ENCODE results near the gene TEAD2. TPM values are rescaled to one million over a fixed set of nuclear protein-coding genes. Genes with fewer than 3 reads are reported as not detected.

The TEAD2 gene
- total and polyA plus RNA-seq, 4 donors: 17.7 to 48.8 (median 42.3) TPM

- DNase-seq (peak; percentile 33 to 46), ATAC-seq (ENCODE audit: low FRiP score) (no peak)
- peaks cover 0 to 1% of the 10 kb centered on the region in 2 donors for H3K36me3 ChIP-seq (ENCODE audit: control insufficient read depth in 1 of 2, insufficient read depth in 2 of 2, low read length in 1 of 2)
- no peaks in the 10 kb centered on the region for H3K9me3 ChIP-seq (ENCODE audit: control insufficient read depth, low read length)
- H3K4me3 ChIP-seq (ENCODE audit: low read length in 2 of 2): no peak overlapping the region
- H3K4me1 ChIP-seq (ENCODE audit: control insufficient read depth in 1 of 2, insufficient read depth in 2 of 2, low read length in 2 of 2): no peaks in the 10 kb centered on the region
- H3K27me3 ChIP-seq (ENCODE audit: control insufficient read depth in 1 of 2, insufficient read depth in 2 of 2, low read length in 1 of 2): no peaks in the 10 kb centered on the region
- H3K27ac ChIP-seq (ENCODE audit: low read depth in 1 of 2, low read length in 2 of 2): no peak overlapping the region
- intact Hi-C loops (cut with DNase I): no loop called here
- 78 to 86% methylated on average over 11 of the region's 11 CpGs for WGBS, 2 donors
Observed at GRCh38 chr19:49344505-49345423, 17.5 kb downstream of the TEAD2 start.

GRCh38 chr19:49343123-49343522 is 19.1 kb downstream of the TEAD2 start:
- H3K4me1 ChIP-seq (ENCODE audit: control insufficient read depth in 1 of 2, insufficient read depth in 2 of 2, low read length in 2 of 2): no peaks in the 10 kb centered on the region
- no peak for ATAC-seq (ENCODE audit: low FRiP score)
- no peak overlapping the region for H3K4me3 ChIP-seq (ENCODE audit: low read length in 2 of 2)
- H3K27me3 ChIP-seq (ENCODE audit: control insufficient read depth in 1 of 2, insufficient read depth in 2 of 2, low read length in 1 of 2): no peaks in the 10 kb centered on the region
- peaks cover 0 to 1% of the 10 kb centered on the region in 2 donors for H3K36me3 ChIP-seq (ENCODE audit: control insufficient read depth in 1 of 2, insufficient read depth in 2 of 2, low read length in 1 of 2)
- 95 to 99% methylated on average over 6 to 7 of the region's 7 CpGs for WGBS, 2 donors
- intact Hi-C loops (cut with DNase I): no loop called here
- no peaks in the 10 kb centered on the region for H3K9me3 ChIP-seq (ENCODE audit: control insufficient read depth, low read length)
- H3K27ac ChIP-seq (ENCODE audit: low read depth in 1 of 2, low read length in 2 of 2): no peak overlapping the region
- peak; percentile 38 to 49 for DNase-seq

- 90 to 92% methylated on average over 11 of the region's 11 CpGs for WGBS, 2 donors
- ATAC-seq (ENCODE audit: low FRiP score): no peak
- H3K4me3 ChIP-seq (ENCODE audit: low read length in 2 of 2): no peak overlapping the region
- intact Hi-C loops (cut with DNase I): no loop called here
- H3K27me3 ChIP-seq (ENCODE audit: control insufficient read depth in 1 of 2, insufficient read depth in 2 of 2, low read length in 1 of 2): no peaks in the 10 kb centered on the region
- H3K4me1 ChIP-seq (ENCODE audit: control insufficient read depth in 1 of 2, insufficient read depth in 2 of 2, low read length in 2 of 2): no peaks in the 10 kb centered on the region
- peaks cover 0 to 1% of the 10 kb centered on the region in 2 donors for H3K36me3 ChIP-seq (ENCODE audit: control insufficient read depth in 1 of 2, insufficient read depth in 2 of 2, low read length in 1 of 2)
- DNase-seq: peak; percentile 29 to 73
- no peaks in the 10 kb centered on the region for H3K9me3 ChIP-seq (ENCODE audit: control insufficient read depth, low read length)
- no peak overlapping the region for H3K27ac ChIP-seq (ENCODE audit: low read depth in 1 of 2, low read length in 2 of 2)
Observed at GRCh38 chr19:49342291-49342721, 19.9 kb downstream of the TEAD2 start.

- H3K27ac ChIP-seq (ENCODE audit: low read depth in 1 of 2, low read length in 2 of 2): peak overlapping the region in 1 of 2 donors; percentile 5
- ATAC-seq (ENCODE audit: low FRiP score): no peak
- H3K4me3 ChIP-seq (ENCODE audit: low read length in 2 of 2): no peak overlapping the region
- H3K27me3 ChIP-seq (ENCODE audit: control insufficient read depth in 1 of 2, insufficient read depth in 2 of 2, low read length in 1 of 2): no peaks in the 10 kb centered on the region
- intact Hi-C loops (cut with DNase I): no loop called here
- DNase-seq: peak; percentile 41 to 53
- H3K9me3 ChIP-seq (ENCODE audit: control insufficient read depth, low read length): no peaks in the 10 kb centered on the region
- WGBS, 2 donors: 95% methylated on average over 11 of the region's 11 CpGs
- H3K36me3 ChIP-seq (ENCODE audit: control insufficient read depth in 1 of 2, insufficient read depth in 2 of 2, low read length in 1 of 2): no peaks in the 10 kb centered on the region
- H3K4me1 ChIP-seq (ENCODE audit: control insufficient read depth in 1 of 2, insufficient read depth in 2 of 2, low read length in 2 of 2): no peaks in the 10 kb centered on the region
Observed at GRCh38 chr19:49340865-49341718, 21.1 kb downstream of the TEAD2 start.

- intact Hi-C loops (cut with DNase I): no loop called here
- H3K9me3 ChIP-seq (ENCODE audit: control insufficient read depth, low read length): no peaks in the 10 kb centered on the region
Observed at GRCh38 chr19:49340069-49340864, 21.9 kb downstream of the TEAD2 start.

GRCh38 chr19:49339301-49340068 is 22.7 kb downstream of the TEAD2 start:
- ATAC-seq (ENCODE audit: low FRiP score) (peak; percentile 95), DNase-seq (peak; percentile 91 to 93)
- WGBS, 2 donors: 4 to 6% methylated on average over 46 to 47 of the region's 47 CpGs
- Histone ChIP-seq H3K9me3 (ENCODE audit: control insufficient read depth, low read length) (no peaks in the 10 kb centered on the region), H3K27ac (ENCODE audit: low read depth in 1 of 2, low read length in 2 of 2) (peak overlapping the region in 1 of 2 donors; percentile 69), H3K4me3 (ENCODE audit: low read length in 2 of 2) (peak overlapping the region; percentile 22), H3K4me1 (ENCODE audit: control insufficient read depth in 1 of 2, insufficient read depth in 2 of 2, low read length in 2 of 2) (no peaks in the 10 kb centered on the region), H3K27me3 (ENCODE audit: control insufficient read depth in 1 of 2, insufficient read depth in 2 of 2, low read length in 1 of 2) (no peaks in the 10 kb centered on the region), H3K36me3 (ENCODE audit: control insufficient read depth in 1 of 2, insufficient read depth in 2 of 2, low read length in 1 of 2) (no peaks in the 10 kb centered on the region)
- intact Hi-C loops (cut with DNase I): no loop called here

More at GRCh38 chr19:49340069-49340864, 21.9 kb downstream of the TEAD2 start:
- Histone ChIP-seq H3K27me3 (ENCODE audit: control insufficient read depth in 1 of 2, insufficient read depth in 2 of 2, low read length in 1 of 2) (no peaks in the 10 kb centered on the region), H3K36me3 (ENCODE audit: control insufficient read depth in 1 of 2, insufficient read depth in 2 of 2, low read length in 1 of 2) (no peaks in the 10 kb centered on the region), H3K4me3 (ENCODE audit: low read length in 2 of 2) (peak overlapping the region; percentile 22), H3K4me1 (ENCODE audit: control insufficient read depth in 1 of 2, insufficient read depth in 2 of 2, low read length in 2 of 2) (no peaks in the 10 kb centered on the region), H3K27ac (ENCODE audit: low read depth in 1 of 2, low read length in 2 of 2) (peak overlapping the region in 1 of 2 donors; percentile 69)
- WGBS, 2 donors: 9 to 11% methylated on average over 36 of the region's 36 CpGs
- DNase-seq (peak; percentile 81 to 91), ATAC-seq (ENCODE audit: low FRiP score) (peak; percentile 77)

- no peaks in the 10 kb centered on the region for H3K9me3 ChIP-seq (ENCODE audit: control insufficient read depth, low read length)
- H3K36me3 ChIP-seq (ENCODE audit: control insufficient read depth in 1 of 2, insufficient read depth in 2 of 2, low read length in 1 of 2): no peaks in the 10 kb centered on the region
- ATAC-seq (ENCODE audit: low FRiP score): peak; percentile 59
- peak; percentile 75 to 88 for DNase-seq
- no peaks in the 10 kb centered on the region for H3K4me1 ChIP-seq (ENCODE audit: control insufficient read depth in 1 of 2, insufficient read depth in 2 of 2, low read length in 2 of 2)
- 3 to 8% methylated on average over 29 to 30 of the region's 30 CpGs for WGBS, 2 donors
- peak overlapping the region in 1 of 2 donors; percentile 10 for H3K4me3 ChIP-seq (ENCODE audit: low read length in 2 of 2)
- intact Hi-C loops (cut with DNase I): no loop called here
- no peaks in the 10 kb centered on the region for H3K27me3 ChIP-seq (ENCODE audit: control insufficient read depth in 1 of 2, insufficient read depth in 2 of 2, low read length in 1 of 2)
- no peak overlapping the region for H3K27ac ChIP-seq (ENCODE audit: low read depth in 1 of 2, low read length in 2 of 2)
Observed at GRCh38 chr19:49338691-49339300, 23.4 kb downstream of the TEAD2 start.

Data from aorta (tissue), 5 donors.